GM12878 (cell line): ENCODE results near the gene GREB1. TPM values are rescaled to one million over a fixed set of nuclear protein-coding genes. Genes with fewer than 3 reads are reported as not detected.

Experiments
- BCL3 ChIP-seq: IDR thresholded peaks from 2 replicates; pipeline ENCODE4 v1.6.1; 2011; ENCODE audit warnings: borderline replicate concordance, low read depth, mild to moderate bottlenecking, moderate library complexity, low read length; ENCODE audit not compliant: insufficient read depth, poor library complexity, severe bottlenecking
- BRCA1 ChIP-seq: IDR thresholded peaks from 2 replicates; pipeline ENCODE4 v1.6.1; 2011; ENCODE audit warnings: low read depth, low read length, improper control_type of control experiment
- CEBPZ ChIP-seq: fragments of 150-350 bp; IDR thresholded peaks from 2 replicates; pipeline ENCODE4 v1.6.1; 2016; ENCODE audit warnings: low read depth, low read length
- NKRF ChIP-seq: fragments of 450-650 bp; conservative IDR thresholded peaks from 2 replicates; pipeline ENCODE4 v1.6.1; 2017; ENCODE audit warnings: mild to moderate bottlenecking, moderate library complexity
- NR2C2 ChIP-seq: IDR thresholded peaks from 2 replicates; pipeline ENCODE4 v1.6.1; 2011; ENCODE audit warnings: borderline replicate concordance, low read depth; ENCODE audit not compliant: control insufficient read depth, insufficient read length
- STAT3 ChIP-seq: IDR thresholded peaks from 2 replicates; pipeline ENCODE4 v1.6.1; 2011; ENCODE audit warnings: low read depth, low read length, improper control_type of control experiment
- TARDBP ChIP-seq: IDR thresholded peaks from 2 replicates; pipeline ENCODE4 v1.6.1; 2016; ENCODE audit warnings: borderline replicate concordance
- ZBED1 ChIP-seq: IDR thresholded peaks from 2 replicates; pipeline ENCODE4 v1.6.1; 2016; ENCODE audit warnings: borderline replicate concordance
- polyA plus RNA-seq, 11 experiments: library from polyadenylated mRNA; depleted of rRNA in 4 of 11; unstranded in 6 of 11; stranded (reverse) in 5 of 11; fragments of >200 nt; fragmentation: Nextera tagmentation in 4 of 11; fragmentation: Illumina TruSeq in 1 of 11; extraction: Ambion mirVana in 4 of 11; extraction: Trizol in 1 of 11; gene quantifications; 1 replicate in 1 of 11; 2 replicates in 10 of 11; pipeline versions ENCODE4 v1.2.1 to v1.2.3, GENCODE V29; 2011 to 2016; ENCODE audit warnings: inconsistent platforms in 2 of 11, missing spikeins in 2 of 11, low read depth in 1 of 11
- total RNA-seq, 4 experiments: library from RNA; depleted of rRNA in 3 of 4; stranded (reverse); fragments of >200 nt in 3 of 4; fragmentation: Illumina TruSeq in 1 of 4; extraction: Trizol in 1 of 4; gene quantifications; 2 replicates each; pipeline versions ENCODE4 v1.2.1 to v1.2.3, GENCODE V29; 2013 to 2021

The GREB1 gene
- total and polyA plus RNA-seq, 10 of the 15 experiments (the other 5 are each of a cell fraction or from before 2014, with no cell fraction given): 0.09 to 2.1 (median 0.37) TPM; not detected in 1

- no peak for TF ChIP-seq NKRF
- no peak for TF ChIP-seq BCL3
- TF ChIP-seq NR2C2: no peak
- no peak for TF ChIP-seq BRCA1
- no peak for TF ChIP-seq TARDBP
- TF ChIP-seq STAT3: no peak
- no peak for TF ChIP-seq CEBPZ
- no peak for TF ChIP-seq ZBED1
Measured at GRCh38 chr2:11514904-11515303, 18.9 kb upstream of the GREB1 start (continued).
